Ramos (cell line): ENCODE measurements around the gene PAQR4.

Experiments
- in situ Hi-C: fragments of 300-500 bp; cut with MboI; formaldehyde crosslinking; loops from one replicate; pipeline ENCODE4 v1.14.3; 2022; ENCODE audit warnings: low sequenced_read_pairs; ENCODE audit not compliant: unreplicated experiment

The PAQR4 gene

GRCh38 chr16:3000540-3000939, 31.4 kb downstream of the PAQR4 start:
- in situ Hi-C loops: no loop called here

GRCh38 chr16:3001316-3001715, 32.2 kb downstream of the PAQR4 start:
- in situ Hi-C loops: no loop called here

DNA sequence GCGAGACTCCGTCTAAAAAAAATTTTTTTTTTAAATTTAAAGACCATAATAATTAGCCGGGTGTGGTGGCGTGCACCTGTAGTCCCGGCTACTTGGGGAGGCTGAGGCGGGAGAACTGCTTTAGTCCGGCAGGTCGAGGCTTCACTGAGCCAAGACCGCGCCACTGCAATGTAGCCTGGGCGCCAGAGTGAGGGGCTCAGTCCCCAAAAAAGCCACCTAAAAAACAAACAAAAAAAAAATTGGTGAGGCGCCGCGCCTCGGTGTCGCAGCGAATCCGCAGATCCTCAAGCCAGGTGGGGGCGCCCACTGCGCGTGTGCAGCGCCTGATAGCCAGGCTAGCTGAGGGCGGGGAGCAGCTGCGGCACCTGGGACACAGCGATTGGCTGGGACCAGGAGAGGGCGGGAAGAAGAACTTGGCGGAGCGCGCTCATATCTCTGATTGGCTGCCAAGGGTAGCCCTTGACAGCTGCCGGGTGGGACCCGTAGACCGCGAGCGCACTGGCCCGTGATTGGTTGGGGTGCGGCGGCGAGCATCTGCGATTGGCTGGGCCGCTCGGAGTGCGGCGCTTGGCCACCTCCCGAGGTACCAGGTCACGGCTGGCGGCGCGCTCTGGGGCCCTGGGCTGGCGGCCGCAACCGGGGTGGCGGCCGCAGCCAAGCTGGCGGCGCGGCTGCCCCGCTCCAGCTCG, 34.6 kb downstream of the PAQR4 start:
- in situ Hi-C loops: no loop called here

GRCh38 chr16:3004319-3004718, 35.2 kb downstream of the PAQR4 start:
- in situ Hi-C loops: no loop called here

GRCh38 chr16:3004781-3005284, 35.7 kb downstream of the PAQR4 start:
- in situ Hi-C loops: no loop called here

GRCh38 chr16:3007059-3007956, 38.2 kb downstream of the PAQR4 start:
- in situ Hi-C loops: no loop called here

- in situ Hi-C loops: no loop called here
Observed at GRCh38 chr16:3007957-3008689, 39.0 kb downstream of the PAQR4 start.

GRCh38 chr16:3008690-3009037, 39.5 kb downstream of the PAQR4 start:
- in situ Hi-C loops: no loop called here

DNA sequence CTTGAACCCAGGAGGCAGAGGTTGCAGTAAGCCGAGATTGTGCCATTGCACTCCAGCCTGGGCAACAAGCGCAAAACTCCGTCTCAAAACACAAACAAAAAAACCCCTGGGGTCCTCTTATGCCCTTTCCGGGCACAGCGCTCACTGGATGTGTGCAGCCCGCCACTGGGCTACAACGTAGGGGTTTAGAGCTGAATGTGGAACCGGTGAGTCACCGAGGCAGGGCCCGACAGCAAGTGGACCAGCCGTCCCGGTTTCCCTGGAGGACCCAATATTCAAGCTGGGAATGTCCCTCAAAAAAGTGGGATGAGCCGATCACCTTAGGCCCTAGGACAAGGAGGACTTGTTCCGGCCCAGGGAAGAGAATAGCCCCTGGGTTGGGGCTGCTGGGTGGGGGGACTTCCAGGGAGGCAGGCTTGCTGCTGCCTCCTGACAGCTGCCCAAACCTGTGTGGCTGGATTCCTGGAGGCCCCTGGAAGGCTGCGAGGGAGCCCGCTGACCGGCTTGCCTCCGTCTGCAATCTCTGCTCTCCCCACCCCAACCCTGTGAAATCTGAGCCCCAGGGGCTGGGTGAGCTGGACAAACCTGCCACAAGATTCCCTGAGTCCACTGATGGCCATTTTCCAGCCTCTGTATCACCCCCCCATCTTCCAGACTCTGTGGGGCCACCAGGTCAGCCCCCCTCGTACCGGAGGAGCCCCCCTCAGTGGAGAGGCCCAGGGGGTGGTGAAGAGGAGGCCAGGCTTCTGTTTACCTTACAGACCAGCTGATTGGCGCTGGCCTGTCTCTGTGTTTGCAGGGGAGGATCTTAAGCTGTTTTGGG, 40.6 kb downstream of the PAQR4 start:
- in situ Hi-C loops: no loop called here

DNA sequence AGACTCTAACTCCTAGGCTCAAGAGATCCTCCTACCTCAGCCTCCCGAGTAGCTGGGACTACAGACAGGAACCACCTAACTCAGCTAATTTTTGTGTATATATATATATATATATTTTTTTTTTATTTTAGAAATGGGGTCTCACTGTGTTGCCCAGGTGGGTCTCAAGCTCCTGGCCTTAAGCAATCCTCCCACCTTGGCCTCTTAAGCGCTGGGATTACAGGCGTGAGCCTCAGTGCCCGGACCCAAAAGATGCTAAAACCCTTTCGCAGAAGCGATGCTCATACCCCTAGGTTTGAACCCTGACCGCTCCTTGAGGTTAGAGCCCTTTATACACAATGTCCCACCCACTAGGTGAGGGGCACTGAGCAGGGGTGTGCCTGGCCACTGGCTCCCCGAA, 41.4 kb downstream of the PAQR4 start:
- in situ Hi-C loops: no loop called here

DNA sequence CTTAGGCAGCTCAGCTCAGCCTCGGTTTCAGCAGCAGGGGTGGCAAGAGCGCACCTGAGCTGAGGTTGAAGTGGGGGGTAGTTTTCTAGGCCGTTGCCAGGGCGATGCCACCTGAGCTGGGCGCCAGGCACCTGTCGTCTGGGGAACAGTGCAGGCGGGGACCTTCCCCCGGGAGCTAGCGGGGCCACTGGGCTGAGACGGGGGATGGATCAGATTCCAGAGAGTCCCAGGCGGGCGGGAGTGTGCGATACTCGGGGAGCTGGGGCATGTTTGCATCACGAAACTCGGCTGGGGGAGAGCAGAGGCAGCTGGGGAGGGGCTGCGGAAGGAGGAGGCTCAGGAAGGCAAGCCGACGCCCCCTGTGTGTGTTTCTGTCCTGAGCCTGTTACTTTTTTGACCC, 43.1 kb downstream of the PAQR4 start:
- in situ Hi-C loops: no loop called here

DNA sequence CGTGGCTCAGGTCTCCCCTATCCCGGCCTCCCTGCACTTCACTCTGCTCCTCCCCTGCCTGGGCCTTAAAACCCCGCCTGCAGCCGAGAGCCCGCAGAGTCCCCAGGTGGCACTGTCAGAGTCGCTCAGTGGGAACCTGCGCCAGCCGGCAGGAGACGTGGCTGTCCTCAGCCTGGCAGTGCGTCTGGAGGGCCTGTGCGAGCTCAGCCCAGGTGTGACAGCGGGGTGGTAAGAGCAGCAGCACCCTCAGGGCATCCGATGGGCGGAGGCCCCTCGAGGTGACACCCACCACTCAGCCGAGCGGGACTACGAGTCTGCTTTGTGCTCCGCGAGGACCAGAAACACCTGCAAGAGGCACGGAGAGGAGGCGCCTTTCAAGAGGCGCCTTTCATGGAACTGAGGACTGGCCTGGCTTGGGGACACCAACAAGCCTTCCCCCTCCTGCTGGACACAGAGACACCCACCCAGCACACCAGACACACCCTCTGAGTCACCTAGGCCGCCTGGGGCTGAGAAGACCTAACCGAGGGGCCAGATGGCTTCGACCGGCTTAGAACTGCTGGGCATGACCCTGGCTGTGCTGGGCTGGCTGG, 43.8 kb downstream of the PAQR4 start, which contains the start of gene CLDN9:
Gene CLDN9 (plus strand): TSS at position 96 of the 593 bp plus-strand sequence. CDS start 440 bp downstream, at position 536.
- in situ Hi-C loops: no loop called here

DNA sequence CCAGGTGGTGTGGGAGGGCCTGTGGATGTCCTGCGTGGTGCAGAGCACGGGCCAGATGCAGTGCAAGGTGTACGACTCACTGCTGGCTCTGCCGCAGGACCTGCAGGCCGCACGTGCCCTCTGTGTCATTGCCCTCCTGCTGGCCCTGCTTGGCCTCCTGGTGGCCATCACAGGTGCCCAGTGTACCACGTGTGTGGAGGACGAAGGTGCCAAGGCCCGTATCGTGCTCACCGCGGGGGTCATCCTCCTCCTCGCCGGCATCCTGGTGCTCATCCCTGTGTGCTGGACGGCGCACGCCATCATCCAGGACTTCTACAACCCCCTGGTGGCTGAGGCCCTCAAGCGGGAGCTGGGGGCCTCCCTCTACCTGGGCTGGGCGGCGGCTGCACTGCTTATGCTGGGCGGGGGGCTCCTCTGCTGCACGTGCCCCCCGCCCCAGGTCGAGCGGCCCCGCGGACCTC, 44.4 kb downstream of the PAQR4 start:
- in situ Hi-C loops: no loop called here

DNA sequence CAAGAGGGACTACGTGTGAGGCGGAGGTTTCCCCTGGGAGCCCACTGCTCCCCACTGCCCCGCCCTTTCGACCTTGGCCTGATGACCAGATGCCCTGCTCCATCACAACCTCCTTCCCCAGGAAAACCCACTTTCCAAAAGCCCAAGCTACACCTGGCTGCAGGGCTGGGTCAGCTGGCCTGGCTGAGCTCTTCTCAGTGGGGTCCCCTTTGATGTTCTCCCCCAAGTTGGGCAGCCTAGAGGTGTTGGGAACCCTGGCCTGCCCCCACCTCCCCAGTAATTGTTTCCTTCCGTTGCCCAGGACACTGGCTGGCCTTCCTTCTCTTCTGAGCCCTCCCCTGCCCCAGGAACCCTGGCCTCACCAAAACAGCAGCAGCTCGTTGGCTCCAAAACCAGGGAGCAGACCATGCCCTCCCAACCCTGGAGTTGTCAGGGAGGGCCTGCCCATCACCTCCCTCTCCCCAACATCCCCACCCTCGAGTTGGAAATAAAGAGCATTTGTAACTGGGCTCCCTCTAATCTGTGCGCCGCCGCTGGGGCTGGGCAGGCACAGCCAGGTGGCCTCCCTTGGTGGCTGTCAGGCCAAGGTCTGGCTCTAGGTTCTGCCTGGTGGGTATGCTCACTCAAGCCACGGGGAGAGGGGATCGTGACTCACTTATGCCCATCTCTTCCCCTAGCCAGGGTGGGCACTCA, 45.0 kb downstream of the PAQR4 start:
- in situ Hi-C loops: no loop called here

DNA sequence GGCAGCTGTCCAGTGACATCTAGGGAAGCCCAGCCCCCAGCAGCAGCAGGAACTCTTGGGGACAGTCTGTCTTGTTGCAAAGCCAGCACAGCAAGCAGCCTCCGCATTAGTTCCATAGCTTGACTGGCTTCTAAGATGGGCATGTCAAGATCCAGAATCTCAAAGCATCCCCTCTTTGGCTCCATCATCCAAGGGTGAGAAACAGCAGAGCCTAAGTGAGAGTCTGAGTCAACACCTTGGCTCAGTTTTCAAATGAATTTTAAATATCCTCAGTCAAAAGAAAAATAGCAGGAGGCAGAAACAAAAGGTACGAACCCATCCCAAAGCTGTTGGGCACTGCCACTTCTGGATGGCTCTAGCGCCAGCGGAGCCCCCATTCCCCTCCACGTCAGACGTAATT, 45.8 kb downstream of the PAQR4 start:
- in situ Hi-C loops: no loop called here

DNA sequence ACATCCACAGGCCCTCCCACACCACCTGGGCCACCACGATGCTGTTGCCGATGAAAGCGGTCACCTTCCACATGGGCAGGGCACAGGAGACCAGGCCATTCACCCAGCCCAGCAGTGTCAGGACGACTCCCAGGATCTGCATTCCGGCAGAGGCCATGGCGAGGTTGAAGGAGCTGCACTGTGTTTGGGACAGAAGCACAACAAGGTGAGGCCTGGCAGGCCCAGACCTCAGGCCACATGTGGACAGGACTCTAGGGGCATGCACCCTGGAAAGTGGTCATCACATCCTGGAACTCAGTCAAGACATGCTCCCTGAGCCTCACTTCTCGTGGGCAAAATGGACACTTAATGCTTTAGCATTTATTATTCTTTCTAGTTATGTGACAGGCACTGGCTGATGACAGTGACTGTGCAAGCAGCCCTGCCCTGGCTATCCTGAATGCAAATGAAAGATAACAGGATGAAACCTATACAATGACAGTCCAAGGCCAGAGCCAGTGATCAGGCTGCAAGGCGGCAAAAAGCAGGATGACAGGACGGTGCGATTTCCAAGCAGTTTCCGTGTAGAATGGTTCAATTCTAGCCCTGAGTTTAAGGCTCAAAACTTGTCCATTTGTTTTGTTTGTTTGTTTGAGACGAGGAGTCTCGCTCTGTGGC, 46.8 kb downstream of the PAQR4 start:
- in situ Hi-C loops: no loop called here

- in situ Hi-C loops: no loop called here
Observed at GRCh38 chr16:3017344-3017743, 48.2 kb downstream of the PAQR4 start.

DNA sequence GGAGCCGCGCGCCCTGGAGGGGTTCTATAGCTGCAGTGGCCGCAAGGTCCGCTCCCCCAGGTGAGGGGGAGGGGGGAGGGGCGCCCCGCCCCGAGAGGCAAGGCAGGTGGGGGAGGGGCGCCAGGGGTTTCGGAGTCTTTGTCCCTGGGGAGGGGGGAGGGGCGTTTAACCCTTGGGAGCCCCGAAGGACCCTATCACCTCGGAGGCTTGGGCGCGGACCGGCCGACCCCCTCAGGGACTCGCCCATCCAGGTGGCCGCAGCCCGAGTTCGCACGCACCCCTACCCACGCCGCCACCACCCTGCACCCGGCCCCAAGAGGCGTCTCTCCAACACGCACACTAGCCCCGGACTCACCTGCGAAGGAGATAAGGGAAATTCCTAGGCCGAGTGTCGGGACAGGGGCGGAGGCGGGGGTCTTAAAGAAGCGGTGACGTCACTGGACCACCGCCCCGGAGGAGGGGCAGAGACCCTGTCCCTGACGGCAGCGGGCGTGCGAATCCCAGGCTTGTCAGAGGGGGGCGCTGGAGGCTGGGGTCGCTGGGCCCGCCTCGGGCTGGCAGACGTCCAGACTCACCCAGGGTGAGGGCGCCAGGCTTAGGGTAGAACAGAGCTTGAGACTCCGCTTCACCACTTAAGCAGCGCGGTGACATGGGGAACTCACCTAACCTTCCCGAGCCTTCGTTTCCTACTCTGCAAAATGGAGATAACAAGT, 48.8 kb downstream of the PAQR4 start, which contains the start of gene CLDN6:
Gene CLDN6 (minus strand): TSS at position 390 of the 713 bp plus-strand sequence. CDS start 2,162 bp downstream, outside the sequence.
- in situ Hi-C loops: no loop called here
